H7 (cell line): Measurements from ENCODE around the gene RDM1. TPM values are rescaled to one million over a fixed set of nuclear protein-coding genes. Genes with fewer than 3 reads are reported as not detected.
"Not testable (repeated sequence)": the region's sequence is repeated elsewhere in the genome, so short reads cannot be mapped to it uniquely, and the experiment has no call there.

ENCODE experiments used
- DNase-seq: peaks from one replicate; pipeline ENCODE4 v3.0.0; 2012
- H3K27me3 ChIP-seq: 2 replicates; pipeline ENCODE4 v1.6.0; 2011; ENCODE audit warnings: mild to moderate bottlenecking, low read length; ENCODE audit not compliant: control insufficient read depth, insufficient read depth
- H3K36me3 ChIP-seq: replicated peaks from 2 replicates; pipeline ENCODE4 v1.5.1; 2011; ENCODE audit warnings: low read length; ENCODE audit not compliant: control insufficient read depth, insufficient read depth
- H3K4me3 ChIP-seq: 2 replicates; pipeline ENCODE4 v1.5.1; 2011; ENCODE audit warnings: low read depth, mild to moderate bottlenecking, control low read depth, low read length, moderate library complexity; ENCODE audit not compliant: insufficient read depth
- total RNA-seq: library from RNA; depleted of rRNA; stranded (reverse); fragments of >200 nt; shearing (Covaris generic); gene quantifications from 2 replicates; pipeline ENCODE4 v1.2.3, GENCODE V29; 2014

The RDM1 gene
- total RNA-seq, 1 experiment from 2014 or later, result 7.0 TPM

GRCh38 chr17:35898283-35899070 is 32.1 kb downstream of the RDM1 start:
- no peaks in the 10 kb centered on the region for H3K27me3 ChIP-seq
- H3K4me3 ChIP-seq, result no peak overlapping the region
- H3K36me3 ChIP-seq, result no peaks in the 10 kb centered on the region
- DNase-seq, result no peak

GRCh38 chr17:35897772-35898171 is 32.8 kb downstream of the RDM1 start:
- DNase-seq, H3K4me3 ChIP-seq, H3K27me3 ChIP-seq, H3K36me3 ChIP-seq: not testable (repeated sequence)

DNA sequence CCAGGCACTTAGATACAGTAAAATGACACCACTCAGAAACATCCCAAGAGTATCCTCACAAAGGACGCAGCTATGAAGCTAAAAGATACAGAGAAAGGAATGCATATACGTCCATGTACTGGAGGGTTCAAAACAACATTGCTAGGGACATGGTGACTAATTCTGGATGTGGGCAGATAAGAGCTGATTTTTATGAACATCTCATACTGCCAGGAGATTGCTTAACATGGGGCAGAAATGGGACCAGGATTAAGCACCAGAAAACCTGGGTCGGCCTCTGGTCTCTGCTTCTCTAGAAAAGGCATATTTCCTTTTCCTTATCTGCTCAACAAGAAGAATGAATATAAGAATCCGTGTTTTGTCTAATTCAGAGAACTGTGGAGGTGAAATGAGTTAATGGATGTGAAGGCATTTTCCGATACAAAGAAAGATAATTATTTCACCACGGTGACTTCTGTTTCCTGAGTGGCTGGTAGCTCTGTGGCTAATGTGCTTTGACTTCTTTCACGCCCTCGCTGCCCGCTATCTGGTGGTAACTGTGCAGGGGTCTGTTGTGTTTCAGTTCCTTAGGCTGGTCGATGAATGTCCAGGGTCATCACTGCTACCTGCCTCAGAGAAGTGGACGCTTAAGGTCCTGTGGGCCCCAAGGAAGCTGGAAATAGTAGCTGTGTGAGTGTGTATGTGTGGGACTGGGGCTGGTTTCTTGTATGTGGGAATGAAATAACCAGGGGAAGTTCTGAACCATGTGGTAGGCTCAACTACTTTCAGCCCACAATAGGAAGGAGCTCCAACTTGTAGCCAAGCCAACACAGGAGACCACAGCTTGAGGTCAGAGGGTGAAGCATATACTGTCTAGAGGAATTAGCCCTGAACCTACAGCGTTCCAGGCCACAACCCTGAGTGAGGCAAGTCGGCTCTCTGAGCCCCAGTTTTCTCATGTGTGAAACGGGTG is 34.7 kb downstream of the RDM1 start:
- no peak for DNase-seq
- Histone ChIP-seq H3K36me3 (no peaks in the 10 kb centered on the region), H3K27me3 (no peaks in the 10 kb centered on the region), H3K4me3 (no peak overlapping the region)

DNA sequence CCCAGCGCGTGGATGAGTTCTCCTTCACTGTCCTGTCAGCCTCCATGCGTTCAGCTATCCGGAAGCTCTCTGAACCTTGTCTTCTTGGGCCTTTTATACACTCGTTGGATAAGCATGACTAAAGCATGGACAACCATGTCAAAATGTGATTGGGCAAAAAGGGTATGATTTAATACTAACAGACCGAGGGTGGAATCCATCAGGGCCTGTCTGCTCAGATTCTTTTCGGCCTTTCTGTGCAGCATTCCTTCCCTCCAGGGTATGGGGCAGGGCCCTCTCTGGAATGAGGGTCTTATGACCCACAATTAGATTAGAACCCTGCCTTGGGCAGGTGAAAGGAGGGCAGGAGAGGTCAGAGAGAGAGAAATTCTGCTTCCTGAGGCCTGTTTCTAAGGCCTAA is 36.4 kb downstream of the RDM1 start:
- no peak for DNase-seq
- Histone ChIP-seq H3K36me3 (no peaks in the 10 kb centered on the region), H3K27me3 (no peaks in the 10 kb centered on the region), H3K4me3 (no peak overlapping the region)

DNA sequence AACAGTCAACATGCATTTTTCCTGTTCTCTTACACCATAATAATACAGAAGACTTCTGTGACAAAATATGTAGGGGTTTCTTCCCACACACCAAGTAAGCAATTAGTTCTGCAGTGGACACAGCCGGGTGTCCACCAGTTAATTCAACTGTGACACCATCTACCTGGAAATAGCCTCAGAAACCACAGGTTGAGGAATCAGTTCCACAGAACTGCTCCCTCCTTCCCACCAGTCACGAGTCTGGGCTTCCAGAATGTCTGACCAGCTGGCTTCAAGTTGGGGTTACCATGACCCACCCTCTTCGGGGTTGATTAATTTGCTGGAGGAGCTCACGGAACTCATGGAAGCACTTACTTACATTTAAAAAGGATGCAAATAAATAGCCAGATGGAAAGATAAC is 36.8 kb downstream of the RDM1 start:
- DNase-seq, result no peak
- no peak overlapping the region for H3K4me3 ChIP-seq
- H3K36me3 ChIP-seq, result no peaks in the 10 kb centered on the region
- no peaks in the 10 kb centered on the region for H3K27me3 ChIP-seq

- no peaks in the 10 kb centered on the region for H3K27me3 ChIP-seq
- no peak overlapping the region for H3K4me3 ChIP-seq
- H3K36me3 ChIP-seq, result no peaks in the 10 kb centered on the region
- DNase-seq, result no peak
Measured at GRCh38 chr17:35892091-35893035, 38.2 kb downstream of the RDM1 start.

GRCh38 chr17:35891269-35891668 is 39.3 kb downstream of the RDM1 start:
- H3K27me3 ChIP-seq, result no peaks in the 10 kb centered on the region
- no peak for DNase-seq
- H3K4me3 ChIP-seq, result no peak overlapping the region
- no peaks in the 10 kb centered on the region for H3K36me3 ChIP-seq

DNA sequence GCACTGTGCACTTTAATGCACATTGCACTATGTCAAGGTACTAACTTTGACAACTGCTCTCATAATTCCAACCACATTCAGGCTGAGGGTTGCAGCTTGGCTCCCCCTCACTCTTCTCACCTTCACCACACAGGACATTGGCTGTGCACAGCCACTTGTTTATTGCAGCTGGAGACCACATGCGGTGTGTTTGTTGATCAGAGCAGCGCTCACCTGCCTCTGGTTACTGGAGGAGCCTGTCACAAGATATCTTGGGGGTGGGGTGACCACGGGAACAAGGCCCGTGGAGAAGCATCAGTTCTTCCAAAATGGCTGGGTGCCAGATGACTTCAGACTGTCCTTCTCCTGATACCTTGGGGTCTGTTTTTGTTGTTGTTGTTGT is 39.8 kb downstream of the RDM1 start:
- Histone ChIP-seq H3K27me3 (no peaks in the 10 kb centered on the region), H3K4me3 (no peak overlapping the region), H3K36me3 (no peaks in the 10 kb centered on the region)
- DNase-seq, result peak; percentile 47

GRCh38 chr17:35889818-35890773 is 40.5 kb downstream of the RDM1 start:
- no peaks in the 10 kb centered on the region for H3K36me3 ChIP-seq
- DNase-seq, result no peak
- no peaks in the 10 kb centered on the region for H3K27me3 ChIP-seq
- no peak overlapping the region for H3K4me3 ChIP-seq

GRCh38 chr17:35889241-35889640 is 41.3 kb downstream of the RDM1 start:
- Histone ChIP-seq H3K4me3 (no peak overlapping the region), H3K36me3 (no peaks in the 10 kb centered on the region), H3K27me3 (no peaks in the 10 kb centered on the region)
- DNase-seq, result no peak

- Histone ChIP-seq H3K4me3 (no peak within 1 kb of the TSS), H3K36me3 (no peaks in the 10 kb centered on the region), H3K27me3 (no peaks in the 10 kb centered on the region)
- no peak for DNase-seq
Measured at GRCh38 chr17:35879773-35880654, 50.6 kb downstream of the RDM1 start, which contains the start of gene CCL5. TSS of gene CCL5 (minus strand) at chr17:35880360.

DNA sequence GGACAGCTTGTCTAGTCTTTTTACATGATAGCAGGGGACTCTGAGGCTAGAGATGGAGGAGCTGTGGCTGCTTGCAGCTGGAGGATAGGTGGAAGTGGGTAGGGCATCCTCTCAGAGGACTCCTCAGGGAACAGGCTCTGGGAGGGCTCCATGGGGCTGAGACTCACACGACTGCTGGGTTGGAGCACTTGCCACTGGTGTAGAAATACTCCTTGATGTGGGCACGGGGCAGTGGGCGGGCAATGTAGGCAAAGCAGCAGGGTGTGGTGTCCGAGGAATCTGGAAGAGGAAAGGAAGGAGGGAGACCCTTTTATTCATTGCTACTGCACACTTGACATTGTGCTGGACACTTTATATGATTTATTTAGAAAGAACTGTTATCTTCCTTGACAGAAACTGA is 52.2 kb downstream of the RDM1 start:
- Histone ChIP-seq H3K36me3 (no peaks in the 10 kb centered on the region), H3K27me3 (no peaks in the 10 kb centered on the region), H3K4me3 (no peak overlapping the region)
- no peak for DNase-seq
